ENCODE measurements around the gene TCTN3. TPM values are rescaled to one million over a fixed set of nuclear protein-coding genes. Genes with fewer than 3 reads are reported as not detected.

The TCTN3 gene
- total RNA-seq, 1 experiment from 2014 or later: 41.7 TPM

GRCh38 chr10:95637140-95637539 lies 56.6 kb downstream of the TCTN3 start:
- intact Hi-C loops (cut with micrococcal nuclease): no loop called here
- no peak overlapping the region for H3K9ac ChIP-seq (ENCODE audit: low read length)
- peaks cover 29 to 51% of the 10 kb centered on the region in 2 experiments; a peak in 3 of 4 replicates for H3K36me3 ChIP-seq (ENCODE audit: control insufficient read depth in 1 of 2, insufficient read depth in 2 of 2, low read length in 2 of 2)
- CTCF ChIA-PET: no interaction called here
- DNase-seq (ENCODE audit: low read depth, low spot score) (no peak), ATAC-seq (no peak)
- no peaks in the 10 kb centered on the region for H3K79me2 ChIP-seq (ENCODE audit: insufficient read depth, low read length)
- no peaks in the 10 kb centered on the region for H3K4me1 ChIP-seq (ENCODE audit: control insufficient read depth in 1 of 2, insufficient read depth in 2 of 2, low read length in 2 of 2)
- H3K27ac ChIP-seq (ENCODE audit: low read depth, low read length): no peak overlapping the region
- no TSS peak for BruUV-seq (replicated peaks)
- H4K20me1 ChIP-seq (ENCODE audit: insufficient read depth): no peaks in the 10 kb centered on the region
- RAD21 ChIA-PET (ENCODE audit: low non-redundant PET in 1 of 2, low total read pairs in 2 of 2, uncharacterized antibody in 2 of 2, unreplicated experiment in 2 of 2): no interaction called here
- TF ChIP-seq RAD21 (IDR thresholded peaks at IDR 0.05; ENCODE audit: low read depth) (no peak), ZNF274 (IDR thresholded peaks at IDR 0.05; ENCODE audit: low read depth, low read length) (no peak), YY1 (IDR thresholded peaks at IDR 0.05; ENCODE audit: extremely low read depth, insufficient replicate concordance, low read depth, low read length) (no peak), FOSL1 (IDR thresholded peaks at IDR 0.05; ENCODE audit: low read depth) (no peak), JUND (IDR thresholded peaks at IDR 0.05) (no peak), ATF3 (IDR thresholded peaks at IDR 0.05) (no peak), MAX (IDR thresholded peaks at IDR 0.05) (no peak), EZH2phosphoT487 (IDR thresholded peaks at IDR 0.05; ENCODE audit: borderline replicate concordance) (no peak), CTCF (IDR thresholded peaks at IDR 0.05 in 2 of 3, conservative IDR thresholded peaks at IDR 0.05 in 1 of 3; ENCODE audit: borderline replicate concordance in 1 of 3, insufficient read depth in 1 of 3, low read depth in 2 of 3, low read length in 2 of 3) (no peak), SRF (IDR thresholded peaks at IDR 0.05; ENCODE audit: low read depth) (no peak), CBX3 (IDR thresholded peaks at IDR 0.05; ENCODE audit: low read depth) (no peak), EZH2 (IDR thresholded peaks at IDR 0.05) (no peak)
- no peak overlapping the region for H3K4me3 ChIP-seq (replicated peaks in 1 of 2; ENCODE audit: low read depth in 1 of 2, low read length in 2 of 2)
- H3K9me2 ChIP-seq (ENCODE audit: insufficient read depth): no peaks in the 10 kb centered on the region
- no peak overlapping the region for H2AFZ ChIP-seq (ENCODE audit: low read depth, low read length, poor library complexity, severe bottlenecking)
- POLR2A ChIA-PET: no interaction called here
- H3K4me2 ChIP-seq (ENCODE audit: low read length): no peak overlapping the region
- no peaks in the 10 kb centered on the region for H3K27me3 ChIP-seq (ENCODE audit: insufficient read depth, low read length)
- no peaks in the 10 kb centered on the region for H3K9me3 ChIP-seq (ENCODE audit: control insufficient read depth in 1 of 2, insufficient read depth in 1 of 2, low read depth in 1 of 2, low read length in 2 of 2)
